D721Med (cell line): Measurements from ENCODE around the gene SLC29A2.
"Not testable (repeated sequence)": the region's sequence is repeated elsewhere in the genome, so short reads cannot be mapped to it uniquely, and the experiment has no call there.

Experiments
- DNase-seq: peaks from one replicate; pipeline ENCODE4 v3.0.0; 2011; ENCODE audit warnings: low spot score; ENCODE audit not compliant: insufficient read length
- FAIRE-seq: peaks from 2 replicates; lab custom pipeline; 2011; peaks lifted over from hg19 to GRCh38; lab: Jason Lieb, UNC
- CTCF ChIP-seq: IDR thresholded peaks from 2 replicates; pipeline ENCODE4 v1.5.1; 2012; ENCODE audit warnings: mild to moderate bottlenecking, control low read depth; ENCODE audit not compliant: insufficient read depth; ENCODE audit errors: missing control alignments

The SLC29A2 gene

GRCh38 chr11:66408488-66409214 is 37.1 kb upstream of the SLC29A2 start:
- peak; percentile 99 for TF ChIP-seq CTCF
- DNase-seq (peak; percentile 92), FAIRE-seq (peak; percentile 92)

GRCh38 chr11:66407651-66408050 is 36.1 kb upstream of the SLC29A2 start:
- no peak for DNase-seq
- no peak for FAIRE-seq
- no peak for TF ChIP-seq CTCF

- DNase-seq (no peak), FAIRE-seq (no peak)
Measured at GRCh38 chr11:66393954-66394353, 22.4 kb upstream of the SLC29A2 start.

GRCh38 chr11:66391322-66391721 is 19.8 kb upstream of the SLC29A2 start:
- FAIRE-seq: no peak
- TF ChIP-seq CTCF: no peak
- DNase-seq: no peak

More at GRCh38 chr11:66393954-66394353, 22.4 kb upstream of the SLC29A2 start:
- TF ChIP-seq CTCF: no peak

- DNase-seq (no peak), FAIRE-seq (no peak)
- TF ChIP-seq CTCF: peak; percentile 86
Measured at GRCh38 chr11:66388780-66389386, 17.3 kb upstream of the SLC29A2 start.

- TF ChIP-seq CTCF: peak; percentile 85
- peak; percentile 55 for FAIRE-seq
- DNase-seq: no peak
Measured at GRCh38 chr11:66386171-66387069, 14.9 kb upstream of the SLC29A2 start.

GRCh38 chr11:66384316-66384715 is 12.8 kb upstream of the SLC29A2 start:
- DNase-seq, FAIRE-seq: not testable (repeated sequence)

- not testable (repeated sequence) for FAIRE-seq, DNase-seq
Measured at GRCh38 chr11:66380264-66380663, 8.7 kb upstream of the SLC29A2 start.

- not testable (repeated sequence) for DNase-seq, FAIRE-seq
Measured at GRCh38 chr11:66373690-66374287, 2.2 kb upstream of the SLC29A2 start.
